Esophagus squamous epithelium (tissue), 4 donors: ENCODE measurements around the gene COG5.

Experiments used
- POLR2A ChIP-seq, 4 donors: fragments of 450-650 bp; IDR thresholded peaks; one replicate each; pipeline ENCODE4 v1.6.1; 2017; ENCODE audit warnings: antibody characterized with exemption in 4 of 4, mild to moderate bottlenecking in 4 of 4, moderate library complexity in 3 of 4
- TF ChIP-seq, protein P1 (sequence below), 6 experiments: fragments of 450-650 bp in 4 of 6; fragments of 200-600 bp in 2 of 6; sonication (generic) in 2 of 6; IDR thresholded peaks; one replicate each; pipeline ENCODE4 v1.5.1; 2016 to 2019; ENCODE audit warnings: antibody characterized with exemption in 6 of 6, mild to moderate bottlenecking in 4 of 6, moderate library complexity in 4 of 6

DNA sequence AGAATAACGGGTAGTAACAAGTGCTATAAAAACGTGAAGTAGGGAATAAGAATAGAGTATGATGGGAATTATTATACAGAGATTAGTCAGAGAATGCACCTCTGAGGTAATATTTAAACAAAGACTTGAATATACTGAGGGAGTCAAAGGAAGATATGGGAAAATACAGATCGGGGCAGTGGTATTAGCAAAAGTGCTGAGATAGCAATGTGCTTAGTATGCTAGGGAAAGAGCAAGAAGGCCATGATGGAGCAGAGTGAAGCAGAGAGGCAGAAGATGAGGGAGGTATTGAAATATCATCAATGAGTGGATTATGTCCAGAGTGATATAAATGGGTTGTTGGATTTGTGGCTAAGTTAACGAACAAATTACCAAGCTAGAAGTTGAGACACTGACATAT lies 190.4 kb downstream of the COG5 start:
- no peak for TF ChIP-seq POLR2A (IDR thresholded peaks at IDR 0.05)
- TF ChIP-seq, protein P1, sequence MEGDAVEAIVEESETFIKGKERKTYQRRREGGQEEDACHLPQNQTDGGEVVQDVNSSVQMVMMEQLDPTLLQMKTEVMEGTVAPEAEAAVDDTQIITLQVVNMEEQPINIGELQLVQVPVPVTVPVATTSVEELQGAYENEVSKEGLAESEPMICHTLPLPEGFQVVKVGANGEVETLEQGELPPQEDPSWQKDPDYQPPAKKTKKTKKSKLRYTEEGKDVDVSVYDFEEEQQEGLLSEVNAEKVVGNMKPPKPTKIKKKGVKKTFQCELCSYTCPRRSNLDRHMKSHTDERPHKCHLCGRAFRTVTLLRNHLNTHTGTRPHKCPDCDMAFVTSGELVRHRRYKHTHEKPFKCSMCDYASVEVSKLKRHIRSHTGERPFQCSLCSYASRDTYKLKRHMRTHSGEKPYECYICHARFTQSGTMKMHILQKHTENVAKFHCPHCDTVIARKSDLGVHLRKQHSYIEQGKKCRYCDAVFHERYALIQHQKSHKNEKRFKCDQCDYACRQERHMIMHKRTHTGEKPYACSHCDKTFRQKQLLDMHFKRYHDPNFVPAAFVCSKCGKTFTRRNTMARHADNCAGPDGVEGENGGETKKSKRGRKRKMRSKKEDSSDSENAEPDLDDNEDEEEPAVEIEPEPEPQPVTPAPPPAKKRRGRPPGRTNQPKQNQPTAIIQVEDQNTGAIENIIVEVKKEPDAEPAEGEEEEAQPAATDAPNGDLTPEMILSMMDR (IDR thresholded peaks at IDR 0.05): no peak
